ENCODE data around the gene MAP7.

- TF ChIP-seq CTCF (IDR thresholded peaks at IDR 0.05; ENCODE audit: low read depth, low read length) (no peak), POLR2A (IDR thresholded peaks at IDR 0.05; ENCODE audit: extremely low read depth, insufficient read length) (no peak), MYC (IDR thresholded peaks at IDR 0.05; ENCODE audit: low read depth, low read length) (no peak), MAX (IDR thresholded peaks at IDR 0.05; ENCODE audit: low read depth, low read length) (no peak)
Measured at GRCh38 chr6:136510299-136510698, 39.9 kb downstream of the MAP7 start.

Data from NB4 (cell line).